Ishikawa (cell line): ENCODE data around the gene ANKRD13D.

Source experiments
- CEBPB ChIP-seq: IDR thresholded peaks from 2 replicates; pipeline ENCODE4 v1.6.1; 2012
- CREB1 ChIP-seq: IDR thresholded peaks from 2 replicates; pipeline ENCODE4 v1.6.1; 2012; ENCODE audit warnings: low read depth
- EGR1 ChIP-seq: IDR thresholded peaks from 2 replicates; pipeline ENCODE4 v1.6.1; 2012
- EP300 ChIP-seq: IDR thresholded peaks from 2 replicates; pipeline ENCODE4 v1.6.1; 2012; ENCODE audit warnings: borderline replicate concordance
- FOXM1 ChIP-seq: IDR thresholded peaks from 2 replicates; pipeline ENCODE4 v1.6.1; 2012; ENCODE audit warnings: low read depth, borderline replicate concordance
- NFIC ChIP-seq: IDR thresholded peaks from 2 replicates; pipeline ENCODE4 v1.6.1; 2012
- RAD21 ChIP-seq: IDR thresholded peaks from 2 replicates; pipeline ENCODE4 v1.6.1; 2012; ENCODE audit warnings: low read depth
- TAF1 ChIP-seq: IDR thresholded peaks from 2 replicates; pipeline ENCODE4 v1.6.1; 2012; ENCODE audit warnings: low read depth, mild to moderate bottlenecking
- TCF12 ChIP-seq: IDR thresholded peaks from 2 replicates; pipeline ENCODE4 v1.6.1; 2012; ENCODE audit warnings: low read depth
- TEAD4 ChIP-seq: IDR thresholded peaks from 2 replicates; pipeline ENCODE4 v1.6.1; 2012
- YY1 ChIP-seq: IDR thresholded peaks from 2 replicates; pipeline ENCODE4 v1.6.1; 2012; ENCODE audit warnings: low read depth
- ZBTB7A ChIP-seq: IDR thresholded peaks from 2 replicates; pipeline ENCODE4 v1.6.1; 2012; ENCODE audit warnings: low read depth
- TF ChIP-seq, protein P1 (sequence below): IDR thresholded peaks from 2 replicates; pipeline ENCODE4 v1.6.1; 2012
- TF ChIP-seq, protein P2 (sequence below): IDR thresholded peaks from 2 replicates; pipeline ENCODE4 v1.6.1; 2012
- TF ChIP-seq, protein P3 (sequence below): IDR thresholded peaks from 2 replicates; pipeline ENCODE4 v1.6.1; 2012; ENCODE audit warnings: low read depth, mild to moderate bottlenecking

Gene ANKRD13D

DNA sequence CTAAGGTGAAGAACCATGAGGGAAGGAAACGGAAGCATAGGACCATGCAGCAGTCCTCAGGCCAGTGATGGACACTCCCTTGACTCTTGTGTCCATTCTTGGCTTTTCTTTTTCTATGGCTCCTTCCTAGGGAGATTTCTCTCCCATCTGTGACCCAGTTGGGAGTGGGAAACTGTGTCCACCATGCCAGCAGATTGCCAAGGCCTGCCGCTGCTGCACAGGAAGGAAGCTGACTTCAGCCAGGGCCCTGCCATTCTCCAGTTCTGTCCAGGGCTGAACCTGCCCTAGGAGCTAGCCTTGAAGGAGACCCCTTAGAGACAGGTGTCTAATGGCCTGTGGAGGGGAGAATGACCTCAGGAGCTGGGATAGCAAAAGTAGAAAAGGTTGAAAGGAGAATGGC is 31.6 kb downstream of the ANKRD13D start:
- no peak for TF ChIP-seq EGR1
- no peak for TF ChIP-seq RAD21
- TF ChIP-seq TEAD4: no peak
- TF ChIP-seq, protein P1, sequence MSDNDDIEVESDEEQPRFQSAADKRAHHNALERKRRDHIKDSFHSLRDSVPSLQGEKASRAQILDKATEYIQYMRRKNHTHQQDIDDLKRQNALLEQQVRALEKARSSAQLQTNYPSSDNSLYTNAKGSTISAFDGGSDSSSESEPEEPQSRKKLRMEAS: no peak
- no peak for TF ChIP-seq TAF1
- TF ChIP-seq FOXM1: no peak
- TF ChIP-seq, protein P2, sequence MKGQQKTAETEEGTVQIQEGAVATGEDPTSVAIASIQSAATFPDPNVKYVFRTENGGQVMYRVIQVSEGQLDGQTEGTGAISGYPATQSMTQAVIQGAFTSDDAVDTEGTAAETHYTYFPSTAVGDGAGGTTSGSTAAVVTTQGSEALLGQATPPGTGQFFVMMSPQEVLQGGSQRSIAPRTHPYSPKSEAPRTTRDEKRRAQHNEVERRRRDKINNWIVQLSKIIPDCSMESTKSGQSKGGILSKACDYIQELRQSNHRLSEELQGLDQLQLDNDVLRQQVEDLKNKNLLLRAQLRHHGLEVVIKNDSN: no peak
- TF ChIP-seq CEBPB: no peak
- no peak for TF ChIP-seq TCF12
- TF ChIP-seq EP300: no peak
- TF ChIP-seq ZBTB7A: no peak
- TF ChIP-seq CREB1: no peak
- TF ChIP-seq, protein P3, sequence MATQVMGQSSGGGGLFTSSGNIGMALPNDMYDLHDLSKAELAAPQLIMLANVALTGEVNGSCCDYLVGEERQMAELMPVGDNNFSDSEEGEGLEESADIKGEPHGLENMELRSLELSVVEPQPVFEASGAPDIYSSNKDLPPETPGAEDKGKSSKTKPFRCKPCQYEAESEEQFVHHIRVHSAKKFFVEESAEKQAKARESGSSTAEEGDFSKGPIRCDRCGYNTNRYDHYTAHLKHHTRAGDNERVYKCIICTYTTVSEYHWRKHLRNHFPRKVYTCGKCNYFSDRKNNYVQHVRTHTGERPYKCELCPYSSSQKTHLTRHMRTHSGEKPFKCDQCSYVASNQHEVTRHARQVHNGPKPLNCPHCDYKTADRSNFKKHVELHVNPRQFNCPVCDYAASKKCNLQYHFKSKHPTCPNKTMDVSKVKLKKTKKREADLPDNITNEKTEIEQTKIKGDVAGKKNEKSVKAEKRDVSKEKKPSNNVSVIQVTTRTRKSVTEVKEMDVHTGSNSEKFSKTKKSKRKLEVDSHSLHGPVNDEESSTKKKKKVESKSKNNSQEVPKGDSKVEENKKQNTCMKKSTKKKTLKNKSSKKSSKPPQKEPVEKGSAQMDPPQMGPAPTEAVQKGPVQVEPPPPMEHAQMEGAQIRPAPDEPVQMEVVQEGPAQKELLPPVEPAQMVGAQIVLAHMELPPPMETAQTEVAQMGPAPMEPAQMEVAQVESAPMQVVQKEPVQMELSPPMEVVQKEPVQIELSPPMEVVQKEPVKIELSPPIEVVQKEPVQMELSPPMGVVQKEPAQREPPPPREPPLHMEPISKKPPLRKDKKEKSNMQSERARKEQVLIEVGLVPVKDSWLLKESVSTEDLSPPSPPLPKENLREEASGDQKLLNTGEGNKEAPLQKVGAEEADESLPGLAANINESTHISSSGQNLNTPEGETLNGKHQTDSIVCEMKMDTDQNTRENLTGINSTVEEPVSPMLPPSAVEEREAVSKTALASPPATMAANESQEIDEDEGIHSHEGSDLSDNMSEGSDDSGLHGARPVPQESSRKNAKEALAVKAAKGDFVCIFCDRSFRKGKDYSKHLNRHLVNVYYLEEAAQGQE: no peak
- TF ChIP-seq NFIC: no peak
- no peak for TF ChIP-seq YY1

DNA sequence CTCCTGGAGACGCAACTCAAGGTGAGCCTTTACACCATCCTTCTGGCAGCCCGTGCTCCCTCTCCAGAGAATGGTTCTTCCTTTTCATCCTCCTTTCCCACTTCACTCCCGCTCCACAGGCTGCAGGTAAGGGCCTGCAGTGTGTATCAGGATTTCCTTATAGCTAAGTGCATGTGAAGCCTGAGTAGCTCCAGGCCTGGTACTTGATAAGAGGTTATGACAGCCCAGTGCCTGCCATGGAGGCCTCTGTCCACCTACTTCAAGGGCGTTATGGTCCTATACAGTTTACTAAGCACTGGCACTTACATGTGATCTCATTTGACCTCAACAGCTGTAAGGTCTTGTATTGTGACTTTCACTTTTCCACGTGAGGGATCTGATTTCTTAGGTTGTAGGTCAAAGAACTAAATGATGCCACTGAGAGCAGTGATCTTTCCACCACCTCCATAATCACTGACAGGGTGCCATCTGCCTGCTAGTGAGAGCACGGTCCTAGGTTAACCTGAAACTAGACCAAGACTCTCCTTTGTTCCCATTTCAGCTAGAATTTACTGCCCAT is 32.3 kb downstream of the ANKRD13D start:
- no peak for TF ChIP-seq FOXM1
- TF ChIP-seq, protein P2: no peak
- TF ChIP-seq EP300: no peak
- no peak for TF ChIP-seq RAD21
- TF ChIP-seq, protein P3: no peak
- TF ChIP-seq NFIC: no peak
- no peak for TF ChIP-seq CREB1
- TF ChIP-seq YY1: no peak
- TF ChIP-seq CEBPB: no peak
- TF ChIP-seq TAF1: no peak
- TF ChIP-seq TEAD4: no peak
- no peak for TF ChIP-seq ZBTB7A
- TF ChIP-seq, protein P1: no peak
- no peak for TF ChIP-seq EGR1
- TF ChIP-seq TCF12: no peak

DNA sequence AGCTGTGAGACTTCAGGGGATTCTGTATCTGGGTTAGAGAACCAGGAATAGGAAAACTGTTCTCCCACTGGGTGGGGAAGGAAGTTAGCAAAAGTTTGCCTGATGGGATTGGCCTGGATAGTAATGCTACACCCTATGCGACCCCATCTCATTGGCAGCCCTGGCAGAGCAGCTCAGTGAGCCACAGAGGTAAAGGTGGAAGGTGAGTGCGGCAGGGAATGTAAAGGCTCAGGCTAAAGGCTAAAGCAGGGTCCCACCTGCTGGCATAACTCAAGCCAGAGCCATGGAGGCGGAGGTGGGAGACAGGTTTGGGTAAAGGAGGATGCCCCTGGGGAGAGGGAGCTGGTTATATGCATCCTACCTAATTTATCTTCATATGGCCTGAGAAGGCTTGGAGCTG is 32.9 kb downstream of the ANKRD13D start:
- TF ChIP-seq TCF12 (no peak), RAD21 (no peak)
- TF ChIP-seq, protein P3: no peak

DNA sequence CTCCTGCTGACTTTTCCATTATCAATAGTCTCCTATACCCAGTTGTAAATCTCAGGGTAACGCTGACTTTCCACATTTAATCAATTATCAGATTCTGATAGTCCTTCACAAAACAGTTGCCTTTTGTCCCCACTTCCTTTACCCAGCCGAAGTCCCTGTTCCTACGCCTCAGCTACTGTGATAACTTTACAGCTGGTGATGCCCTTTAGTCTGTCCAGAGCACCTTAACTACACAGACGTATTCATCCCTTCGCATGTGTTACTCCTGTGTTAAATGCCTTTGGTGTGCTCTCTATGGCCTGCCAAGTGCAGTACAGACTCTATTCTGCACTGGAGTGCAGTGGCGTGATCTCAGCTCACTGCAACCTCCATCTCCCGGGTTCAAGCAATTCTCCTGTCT is 34.4 kb downstream of the ANKRD13D start:
- TF ChIP-seq RAD21: no peak
- TF ChIP-seq EP300: no peak
- TF ChIP-seq CREB1: no peak
- TF ChIP-seq, protein P1: no peak
- no peak for TF ChIP-seq FOXM1
- no peak for TF ChIP-seq TCF12
- no peak for TF ChIP-seq TEAD4
- no peak for TF ChIP-seq NFIC
- no peak for TF ChIP-seq EGR1
- TF ChIP-seq, protein P3: no peak
- TF ChIP-seq CEBPB: no peak
- TF ChIP-seq TAF1: no peak
- TF ChIP-seq ZBTB7A: no peak
- TF ChIP-seq, protein P2: no peak
- TF ChIP-seq YY1: no peak
